HCT116 (cell line): ENCODE measurements around the gene CACNA2D3. TPM values are rescaled to one million over a fixed set of nuclear protein-coding genes. Genes with fewer than 3 reads are reported as not detected.

ENCODE experiments used
- ATAC-seq: fragments of 200-7000 bp; cut with Tn5 transposase; 2 replicates; pipeline ENCODE4 v1.9.1; 2020; ENCODE audit warnings: mild to moderate bottlenecking, moderate library complexity
- BruUV-seq: library from RNA; stranded (reverse); fragments of 400-500 nt; replicated peaks from 2 replicates; lab custom pipeline; 2021; lab: Mats Ljungman, UMichigan
- CTCF ChIA-PET: fragments of 300-600 bp; sonication (Branson Sonifier 250); formaldehyde crosslinking; loops from one replicate; lab custom pipeline; 2021; ENCODE audit warnings: antibody characterized with exemption; lab: Charles Lee
- POLR2A ChIA-PET: fragments of 300-600, 350-600 bp; sonication (Branson Sonifier 250); formaldehyde crosslinking; loops from one replicate; lab custom pipeline; 2021; ENCODE audit warnings: antibody characterized with exemption; lab: Charles Lee
- RAD21 ChIA-PET, 2 experiments: fragments of 300-600 bp; sonication (Branson Sonifier 250); formaldehyde crosslinking; loops; one replicate each; lab custom pipeline; 2023; ENCODE audit warnings: low total read pairs in 2 of 2; ENCODE audit not compliant: uncharacterized antibody in 2 of 2, unreplicated experiment in 2 of 2, low non-redundant PET in 1 of 2; lab: Charles Lee
- DNase-seq: peaks from one replicate; pipeline ENCODE4 v3.0.0-alpha.2; 2010; ENCODE audit warnings: low read depth, low spot score
- H2AFZ ChIP-seq: fragments of 200-600 bp; shearing (Covaris generic), sonication (generic); 2 replicates; pipeline ENCODE4 v1.6.1; 2017; ENCODE audit warnings: low read depth, mixed run types, mixed read lengths, antibody characterized with exemption, low read length; ENCODE audit not compliant: poor library complexity, severe bottlenecking
- H3K27ac ChIP-seq: 2 replicates; pipeline ENCODE4 v1.5.1; 2012; ENCODE audit warnings: low read depth, low read length
- H3K27me3 ChIP-seq: fragments of 200-600 bp; sonication (generic); 2 replicates; pipeline ENCODE4 v1.6.1; 2016; ENCODE audit warnings: mixed run types, low read length, mixed read lengths; ENCODE audit not compliant: insufficient read depth
- H3K36me3 ChIP-seq, 2 experiments: fragments of 200-500 bp in 1 of 2; fragments of 200-600 bp in 1 of 2; sonication (Bioruptor generic) in 1 of 2; sonication (generic) in 1 of 2; 2 replicates each; pipeline versions ENCODE4 v1.5.1 to v1.6.1; 2014 to 2016; ENCODE audit warnings: low read length in 2 of 2, inconsistent platforms in 1 of 2, mixed read lengths in 1 of 2, mixed run types in 1 of 2; ENCODE audit not compliant: insufficient read depth in 2 of 2, control insufficient read depth in 1 of 2
- H3K4me1 ChIP-seq, 2 experiments: fragments of 200-600 bp in 1 of 2; sonication (generic) in 1 of 2; 2 replicates each; pipeline versions ENCODE4 v1.5.1 to v1.6.1; 2012 to 2017; ENCODE audit warnings: low read length in 2 of 2, inconsistent platforms in 1 of 2, mild to moderate bottlenecking in 1 of 2, mixed read lengths in 1 of 2, mixed run types in 1 of 2, moderate library complexity in 1 of 2; ENCODE audit not compliant: insufficient read depth in 2 of 2, control insufficient read depth in 1 of 2
- H3K4me2 ChIP-seq: fragments of 200-600 bp; sonication (generic); 2 replicates; pipeline ENCODE4 v1.6.1; 2017; ENCODE audit warnings: mixed run types, low read length, mixed read lengths
- H3K4me3 ChIP-seq, 2 experiments: fragments of 200-600 bp in 1 of 2; sonication (generic) in 1 of 2; replicated peaks in 1 of 2; 2 replicates each; pipeline ENCODE4 v1.5.1; 2011 to 2016; ENCODE audit warnings: low read length in 2 of 2, control low read depth in 1 of 2, low read depth in 1 of 2, mild to moderate bottlenecking in 1 of 2, mixed read lengths in 1 of 2, mixed run types in 1 of 2
- H3K79me2 ChIP-seq: fragments of 200-600 bp; sonication (generic); 2 replicates; pipeline ENCODE4 v1.6.1; 2017; ENCODE audit warnings: mild to moderate bottlenecking, mixed run types, low read length, moderate library complexity, mixed read lengths; ENCODE audit not compliant: insufficient read depth
- H3K9ac ChIP-seq: fragments of 200-600 bp; sonication (generic); 2 replicates; pipeline ENCODE4 v1.6.1; 2016; ENCODE audit warnings: low read length, mixed read lengths
- H3K9me2 ChIP-seq: fragments of 200-600 bp; sonication (generic), shearing (Covaris generic); 2 replicates; pipeline ENCODE4 v1.6.1; 2017; ENCODE audit warnings: mixed run types, mild to moderate bottlenecking, moderate library complexity; ENCODE audit not compliant: insufficient read depth
- H3K9me3 ChIP-seq, 2 experiments: fragments of 200-500 bp in 1 of 2; fragments of 200-600 bp in 1 of 2; sonication (Bioruptor generic) in 1 of 2; sonication (generic) in 1 of 2; 2 replicates each; pipeline ENCODE4 v1.6.1; 2014 to 2017; ENCODE audit warnings: low read length in 2 of 2, mixed read lengths in 2 of 2, inconsistent platforms in 1 of 2, low read depth in 1 of 2, mild to moderate bottlenecking in 1 of 2, mixed run types in 1 of 2, moderate library complexity in 1 of 2; ENCODE audit not compliant: control insufficient read depth in 1 of 2, insufficient read depth in 1 of 2
- H4K20me1 ChIP-seq: fragments of 200-600 bp; sonication (generic), shearing (Covaris generic); 2 replicates; pipeline ENCODE4 v1.6.1; 2017; ENCODE audit warnings: mixed run types, mild to moderate bottlenecking, moderate library complexity; ENCODE audit not compliant: insufficient read depth
- CBX3 ChIP-seq: IDR thresholded peaks from 2 replicates; pipeline ENCODE4 v1.6.1; 2012; ENCODE audit warnings: low read depth
- CEBPB ChIP-seq: IDR thresholded peaks from 2 replicates; pipeline ENCODE4 v1.6.1; 2012; ENCODE audit warnings: low read depth
- EZH2 ChIP-seq: fragments of 200-600 bp; sonication (generic); IDR thresholded peaks from 2 replicates; pipeline ENCODE4 v1.6.1; 2017; ENCODE audit warnings: antibody characterized with exemption, mixed run types
- JUND ChIP-seq: IDR thresholded peaks from 2 replicates; pipeline ENCODE4 v1.6.1; 2012
- POLR2A ChIP-seq: IDR thresholded peaks from 2 replicates; pipeline ENCODE4 v1.7.0; 2011; ENCODE audit warnings: borderline replicate concordance; ENCODE audit not compliant: insufficient read depth, insufficient read length; ENCODE audit errors: extremely low read depth
- SIN3A ChIP-seq: IDR thresholded peaks from 2 replicates; pipeline ENCODE4 v1.6.1; 2012; ENCODE audit warnings: low read depth
- SRF ChIP-seq: IDR thresholded peaks from 2 replicates; pipeline ENCODE4 v1.6.1; 2012; ENCODE audit warnings: low read depth
- TCF7L2 ChIP-seq: IDR thresholded peaks from 2 replicates; pipeline ENCODE4 v1.7.0; 2011; ENCODE audit warnings: borderline replicate concordance, inconsistent platforms; ENCODE audit not compliant: insufficient read depth, insufficient read length; ENCODE audit errors: extremely low read depth
- ZBTB33 ChIP-seq: IDR thresholded peaks from 2 replicates; pipeline ENCODE4 v1.6.1; 2011; ENCODE audit warnings: mild to moderate bottlenecking, low read length, moderate library complexity; ENCODE audit not compliant: insufficient replicate concordance; ENCODE audit errors: extremely low read depth
- ZFX ChIP-seq: fragments of 450-650 bp; IDR thresholded peaks from 2 replicates; pipeline ENCODE4 v1.6.1; 2017
- intact Hi-C: fragments of 100-400 bp; cut with micrococcal nuclease; formaldehyde crosslinking; loops from 2 replicates; pipeline ENCODE4 v1.10.0; 2022
- total RNA-seq: library from RNA; stranded (reverse); gene quantifications from one replicate; pipeline ENCODE4 v1.2.1, GENCODE V29; 2021; ENCODE audit not compliant: unreplicated experiment
- TF ChIP-seq, protein P1 (sequence below): IDR thresholded peaks from 2 replicates; pipeline ENCODE4 v1.6.1; 2012
- TF ChIP-seq, protein P2 (sequence below), 3 experiments: fragments of 200-600 bp in 1 of 3; sonication (generic) in 1 of 3; IDR thresholded peaks in 2 of 3; conservative IDR thresholded peaks in 1 of 3; 2 replicates each; pipeline ENCODE4 v1.5.1; 2012 to 2017; ENCODE audit warnings: low read depth in 2 of 3, low read length in 2 of 3, antibody characterized with exemption in 1 of 3, borderline replicate concordance in 1 of 3, control low read depth in 1 of 3, mild to moderate bottlenecking in 1 of 3, mixed read lengths in 1 of 3, mixed run types in 1 of 3, moderate library complexity in 1 of 3; ENCODE audit not compliant: insufficient read depth in 1 of 3

Gene CACNA2D3
- total RNA-seq, 1 experiment from 2014 or later: 0.20 TPM

DNA sequence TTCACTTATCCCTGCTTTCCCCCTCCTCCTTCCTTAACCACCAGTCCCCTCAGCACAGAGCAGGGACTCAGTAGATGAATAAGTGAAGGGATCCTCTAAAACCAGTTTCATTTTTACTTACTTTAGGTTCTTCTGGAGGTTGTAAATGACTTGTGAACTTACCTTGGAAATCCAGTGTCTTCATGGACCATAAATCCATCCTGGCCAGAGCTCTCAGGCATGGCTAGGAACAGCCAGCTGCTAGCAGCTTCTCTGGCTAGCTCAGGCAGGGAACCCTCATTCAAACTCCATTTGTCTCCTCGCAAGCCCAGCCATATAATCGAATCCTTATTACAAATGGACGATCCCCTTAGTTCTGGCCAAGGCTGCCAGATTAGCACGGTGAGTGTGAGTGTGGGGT lies 727.0 kb downstream of the CACNA2D3 start:
- ChIA-PET RAD21 (no interaction called here), POLR2A (no interaction called here), CTCF (no interaction called here)
- intact Hi-C loops: no loop called here
- Histone ChIP-seq H3K9ac (no peak overlapping the region), H4K20me1 (no peaks in the 10 kb centered on the region), H3K27me3 (no peaks in the 10 kb centered on the region), H3K4me3 (no peak overlapping the region), H2AFZ (no peak overlapping the region), H3K4me2 (no peak overlapping the region), H3K4me1 (no peaks in the 10 kb centered on the region)
- no peak for ATAC-seq
- TF ChIP-seq, protein P1, sequence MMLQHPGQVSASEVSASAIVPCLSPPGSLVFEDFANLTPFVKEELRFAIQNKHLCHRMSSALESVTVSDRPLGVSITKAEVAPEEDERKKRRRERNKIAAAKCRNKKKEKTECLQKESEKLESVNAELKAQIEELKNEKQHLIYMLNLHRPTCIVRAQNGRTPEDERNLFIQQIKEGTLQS: no peak
- TF ChIP-seq SIN3A: no peak
- no peak for TF ChIP-seq EZH2
- TF ChIP-seq, protein P2, sequence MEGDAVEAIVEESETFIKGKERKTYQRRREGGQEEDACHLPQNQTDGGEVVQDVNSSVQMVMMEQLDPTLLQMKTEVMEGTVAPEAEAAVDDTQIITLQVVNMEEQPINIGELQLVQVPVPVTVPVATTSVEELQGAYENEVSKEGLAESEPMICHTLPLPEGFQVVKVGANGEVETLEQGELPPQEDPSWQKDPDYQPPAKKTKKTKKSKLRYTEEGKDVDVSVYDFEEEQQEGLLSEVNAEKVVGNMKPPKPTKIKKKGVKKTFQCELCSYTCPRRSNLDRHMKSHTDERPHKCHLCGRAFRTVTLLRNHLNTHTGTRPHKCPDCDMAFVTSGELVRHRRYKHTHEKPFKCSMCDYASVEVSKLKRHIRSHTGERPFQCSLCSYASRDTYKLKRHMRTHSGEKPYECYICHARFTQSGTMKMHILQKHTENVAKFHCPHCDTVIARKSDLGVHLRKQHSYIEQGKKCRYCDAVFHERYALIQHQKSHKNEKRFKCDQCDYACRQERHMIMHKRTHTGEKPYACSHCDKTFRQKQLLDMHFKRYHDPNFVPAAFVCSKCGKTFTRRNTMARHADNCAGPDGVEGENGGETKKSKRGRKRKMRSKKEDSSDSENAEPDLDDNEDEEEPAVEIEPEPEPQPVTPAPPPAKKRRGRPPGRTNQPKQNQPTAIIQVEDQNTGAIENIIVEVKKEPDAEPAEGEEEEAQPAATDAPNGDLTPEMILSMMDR (IDR thresholded peaks at IDR 0.05 in 2 of 3, conservative IDR thresholded peaks at IDR 0.05 in 1 of 3; ENCODE audit: borderline replicate concordance in 1 of 3, insufficient read depth in 1 of 3, low read depth in 2 of 3, low read length in 2 of 3): no peak
- no peak for TF ChIP-seq SRF
- no peak for TF ChIP-seq CEBPB
- TF ChIP-seq, all 23 proteins: peak for 0
- H3K9me3 ChIP-seq: no peaks in the 10 kb centered on the region
- H3K36me3 ChIP-seq: no peaks in the 10 kb centered on the region
- no TSS peak for BruUV-seq
- no peaks in the 10 kb centered on the region for H3K9me2 ChIP-seq
- no peak for DNase-seq
- no peaks in the 10 kb centered on the region for H3K79me2 ChIP-seq
- H3K27ac ChIP-seq: no peak overlapping the region

DNA sequence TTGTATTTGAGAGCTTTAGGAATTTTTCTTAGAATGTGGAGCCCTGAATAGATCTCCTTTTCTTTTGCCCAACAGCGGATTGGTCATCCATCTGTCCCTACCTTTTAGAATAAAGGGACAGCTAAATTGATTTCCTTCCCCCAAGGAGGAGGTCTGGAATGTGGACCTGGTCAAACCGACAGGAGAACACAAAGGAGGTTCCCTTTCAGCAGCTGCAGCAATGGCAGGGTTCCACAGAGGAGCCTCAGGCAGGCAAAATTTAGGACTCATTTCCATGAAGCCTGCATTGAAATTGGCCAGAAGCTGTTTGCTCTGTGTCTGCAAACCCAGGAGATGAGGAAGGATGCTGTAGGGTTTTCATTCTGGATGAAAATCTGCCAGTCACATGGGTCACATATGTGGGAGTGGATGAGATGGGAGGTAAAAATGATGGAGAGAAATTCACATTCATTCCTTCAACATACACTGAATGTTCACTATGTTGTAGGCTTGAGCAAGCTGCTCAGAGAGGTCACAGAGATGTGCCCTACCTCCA lies 728.2 kb downstream of the CACNA2D3 start:
- Histone ChIP-seq H4K20me1 (no peaks in the 10 kb centered on the region), H3K9me2 (no peaks in the 10 kb centered on the region), H3K4me3 (no peak overlapping the region), H3K4me2 (no peak overlapping the region), H3K9ac (no peak overlapping the region), H3K27me3 (no peaks in the 10 kb centered on the region), H3K27ac (no peak overlapping the region), H3K9me3 (no peaks in the 10 kb centered on the region), H2AFZ (no peak overlapping the region), H3K79me2 (no peaks in the 10 kb centered on the region), H3K4me1 (no peaks in the 10 kb centered on the region), H3K36me3 (no peaks in the 10 kb centered on the region)
- ChIA-PET POLR2A (no interaction called here), RAD21 (no interaction called here), CTCF (no interaction called here)
- DNase-seq: no peak
- no peak for ATAC-seq
- no TSS peak for BruUV-seq
- intact Hi-C loops: loop anchor here (5.0 to 10.0 kb wide), 2 partner anchors 1194 to 1452 kb away; no protein-coding TSS in a partner anchor
- no peak for TF ChIP-seq CBX3
- no peak for TF ChIP-seq JUND
- TF ChIP-seq SRF: no peak
- TF ChIP-seq ZFX: no peak
- TF ChIP-seq TCF7L2: no peak
- TF ChIP-seq SIN3A: no peak
- TF ChIP-seq POLR2A: no peak
- TF ChIP-seq, protein P1: no peak
- TF ChIP-seq, protein P2 (IDR thresholded peaks at IDR 0.05 in 2 of 3, conservative IDR thresholded peaks at IDR 0.05 in 1 of 3; ENCODE audit: borderline replicate concordance in 1 of 3, insufficient read depth in 1 of 3, low read depth in 2 of 3, low read length in 2 of 3): no peak
- no peak for TF ChIP-seq ZBTB33
